Neutrophil (primary cell): ENCODE measurements around the gene FAIM2.

Experiments used
- H3K27ac ChIP-seq: fragments of 200-600 bp; sonication (generic); 2 replicates; pipeline ENCODE4 v1.5.1; 2016; ENCODE audit warnings: mild to moderate bottlenecking, moderate library complexity
- H3K27me3 ChIP-seq: fragments of 200-600 bp; sonication (generic); 2 replicates; pipeline ENCODE4 v1.6.0; 2016; ENCODE audit warnings: mild to moderate bottlenecking
- H3K36me3 ChIP-seq: fragments of 200-600 bp; sonication (generic); 2 replicates; pipeline ENCODE4 v1.5.1; 2017
- H3K4me1 ChIP-seq, 2 experiments: fragments of 200-600 bp in 1 of 2; sonication (generic) in 1 of 2; 1 replicate in 1 of 2; 2 replicates in 1 of 2; pipeline versions ENCODE4 v1.5.1 to v1.6.1; 2013 to 2016; ENCODE audit warnings: low read depth in 1 of 2, low read length in 1 of 2, mild to moderate bottlenecking in 1 of 2, moderate library complexity in 1 of 2; ENCODE audit not compliant: control insufficient read depth in 1 of 2, insufficient read depth in 1 of 2
- H3K4me3 ChIP-seq, 2 experiments: fragments of 200-600 bp in 1 of 2; sonication (generic) in 1 of 2; 1 replicate in 1 of 2; 2 replicates in 1 of 2; pipeline ENCODE4 v1.5.1; 2013 to 2016; ENCODE audit warnings: low read depth in 1 of 2, low read length in 1 of 2, mild to moderate bottlenecking in 1 of 2, moderate library complexity in 1 of 2
- H3K9me3 ChIP-seq: fragments of 200-600 bp; sonication (generic); 2 replicates; pipeline ENCODE4 v1.5.1; 2016
- TF ChIP-seq, protein P1 (sequence below): fragments of 200-600 bp; sonication (generic); IDR thresholded peaks from 2 replicates; pipeline ENCODE4 v1.5.1; 2016; ENCODE audit warnings: antibody characterized with exemption

Gene FAIM2

DNA sequence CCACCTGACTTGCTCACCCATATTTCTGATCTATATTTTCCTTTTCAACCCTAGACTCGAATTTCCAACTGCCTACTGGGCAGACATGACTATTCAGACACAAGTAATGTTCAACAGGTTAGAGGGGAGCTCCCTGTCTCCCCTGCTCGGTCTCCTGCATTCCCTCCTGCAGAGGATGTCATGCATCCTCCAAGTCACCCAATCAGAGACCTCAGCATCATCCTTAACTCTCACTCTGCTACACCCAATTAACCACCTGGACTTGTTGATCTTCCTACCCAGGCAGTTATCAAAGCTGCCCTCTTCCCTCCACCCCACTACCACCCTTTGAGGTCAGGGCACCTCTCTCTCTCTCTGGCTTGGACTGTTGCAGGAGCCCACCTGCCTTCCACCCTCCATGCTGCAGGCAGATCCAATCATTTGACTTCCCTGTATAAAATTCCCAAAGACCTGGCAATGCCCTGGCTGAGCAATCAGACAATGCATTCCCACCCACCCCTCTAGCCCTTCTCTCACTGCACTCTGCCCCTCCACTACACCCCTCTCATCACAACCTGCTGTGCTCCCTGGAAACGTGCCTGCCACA is 10.9 kb downstream of the FAIM2 start:
- TF ChIP-seq, protein P1, sequence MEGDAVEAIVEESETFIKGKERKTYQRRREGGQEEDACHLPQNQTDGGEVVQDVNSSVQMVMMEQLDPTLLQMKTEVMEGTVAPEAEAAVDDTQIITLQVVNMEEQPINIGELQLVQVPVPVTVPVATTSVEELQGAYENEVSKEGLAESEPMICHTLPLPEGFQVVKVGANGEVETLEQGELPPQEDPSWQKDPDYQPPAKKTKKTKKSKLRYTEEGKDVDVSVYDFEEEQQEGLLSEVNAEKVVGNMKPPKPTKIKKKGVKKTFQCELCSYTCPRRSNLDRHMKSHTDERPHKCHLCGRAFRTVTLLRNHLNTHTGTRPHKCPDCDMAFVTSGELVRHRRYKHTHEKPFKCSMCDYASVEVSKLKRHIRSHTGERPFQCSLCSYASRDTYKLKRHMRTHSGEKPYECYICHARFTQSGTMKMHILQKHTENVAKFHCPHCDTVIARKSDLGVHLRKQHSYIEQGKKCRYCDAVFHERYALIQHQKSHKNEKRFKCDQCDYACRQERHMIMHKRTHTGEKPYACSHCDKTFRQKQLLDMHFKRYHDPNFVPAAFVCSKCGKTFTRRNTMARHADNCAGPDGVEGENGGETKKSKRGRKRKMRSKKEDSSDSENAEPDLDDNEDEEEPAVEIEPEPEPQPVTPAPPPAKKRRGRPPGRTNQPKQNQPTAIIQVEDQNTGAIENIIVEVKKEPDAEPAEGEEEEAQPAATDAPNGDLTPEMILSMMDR: no peak
- H3K4me3 ChIP-seq: no peak overlapping the region
- no peak overlapping the region for H3K27ac ChIP-seq
- H3K27me3 ChIP-seq: peaks cover 21% of the 10 kb centered on the region
- no peaks in the 10 kb centered on the region for H3K4me1 ChIP-seq
- H3K36me3 ChIP-seq: no peaks in the 10 kb centered on the region
- no peaks in the 10 kb centered on the region for H3K9me3 ChIP-seq

DNA sequence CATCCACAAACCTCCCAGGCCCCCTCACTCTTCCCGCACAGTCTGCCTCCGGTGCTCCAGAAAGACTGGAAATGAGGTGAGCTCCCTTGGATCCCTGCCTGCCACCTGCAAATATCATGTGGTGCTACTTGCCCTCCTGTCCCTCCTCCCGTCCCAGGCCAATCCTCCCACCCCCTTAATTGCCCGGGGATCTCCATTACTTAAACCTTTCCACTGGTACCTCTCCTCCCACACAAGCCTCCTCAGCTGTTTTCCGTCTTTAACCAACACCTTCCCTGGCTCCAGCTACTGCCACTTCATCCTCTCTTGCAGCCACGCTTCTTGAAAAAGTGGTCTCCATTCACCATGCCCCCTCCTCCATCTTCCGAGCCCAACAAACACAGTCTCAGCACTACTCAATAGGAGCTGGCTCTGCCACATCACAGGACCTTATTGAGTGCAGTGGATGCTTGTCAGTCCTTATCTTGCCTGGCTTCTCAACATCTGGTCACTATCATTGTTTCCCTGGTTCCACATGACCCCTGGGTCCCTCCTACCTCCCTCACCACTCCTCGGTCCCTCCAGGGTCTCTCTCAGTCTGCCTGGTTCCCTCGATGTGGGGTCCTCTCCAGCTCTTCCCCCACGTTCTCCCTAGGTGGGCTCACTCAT is 11.5 kb downstream of the FAIM2 start:
- H3K27ac ChIP-seq: no peak overlapping the region
- H3K4me1 ChIP-seq: no peaks in the 10 kb centered on the region
- H3K27me3 ChIP-seq: peaks cover 21% of the 10 kb centered on the region
- H3K36me3 ChIP-seq: no peaks in the 10 kb centered on the region
- H3K4me3 ChIP-seq: no peak overlapping the region
- TF ChIP-seq, protein P1: no peak
- no peaks in the 10 kb centered on the region for H3K9me3 ChIP-seq

DNA sequence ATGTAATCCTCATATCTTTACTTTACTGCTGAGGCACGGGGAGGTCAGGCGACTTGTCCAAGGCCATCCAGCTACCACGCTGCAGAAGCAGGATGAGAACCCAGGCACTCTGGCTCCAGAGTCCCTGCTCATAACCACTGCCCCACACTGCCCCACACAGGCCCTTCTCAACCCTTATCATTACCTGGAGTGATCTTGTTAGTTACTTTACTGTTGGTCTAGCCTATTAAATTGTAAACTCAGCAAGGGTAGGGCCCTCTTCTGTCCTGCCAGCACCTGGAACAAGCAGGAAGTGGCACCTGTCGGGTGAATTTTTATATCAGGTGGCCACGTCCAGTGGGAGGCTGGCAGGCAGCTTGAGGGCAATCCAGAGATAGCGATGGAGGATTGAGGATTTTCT is 12.2 kb downstream of the FAIM2 start:
- Histone ChIP-seq H3K27me3 (peaks cover 25% of the 10 kb centered on the region), H3K4me1 (no peaks in the 10 kb centered on the region), H3K27ac (no peak overlapping the region), H3K36me3 (no peaks in the 10 kb centered on the region), H3K4me3 (no peak overlapping the region), H3K9me3 (no peaks in the 10 kb centered on the region)
- TF ChIP-seq, protein P1: no peak

DNA sequence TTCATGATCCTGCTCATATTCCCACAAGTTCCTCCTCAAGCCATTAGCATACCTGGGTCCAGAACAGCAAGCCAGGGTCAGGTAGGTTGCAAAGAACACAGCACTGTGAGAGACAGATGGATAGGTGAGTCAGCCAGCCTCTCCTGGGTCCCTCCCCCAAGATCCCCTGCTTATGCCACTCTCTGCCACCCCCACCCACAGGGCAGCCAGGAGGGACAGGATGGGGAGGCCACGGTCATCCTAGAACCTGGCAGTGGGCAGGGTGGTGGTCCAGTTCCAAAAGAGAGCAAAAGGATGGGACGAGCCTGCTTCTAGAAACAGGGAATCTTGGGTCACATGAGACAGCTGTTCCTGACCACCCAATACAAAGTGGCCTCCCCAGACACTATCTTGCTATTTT is 12.7 kb downstream of the FAIM2 start:
- no peak overlapping the region for H3K4me3 ChIP-seq
- TF ChIP-seq, protein P1: no peak
- no peaks in the 10 kb centered on the region for H3K4me1 ChIP-seq
- no peaks in the 10 kb centered on the region for H3K36me3 ChIP-seq
- no peaks in the 10 kb centered on the region for H3K9me3 ChIP-seq
- peaks cover 26% of the 10 kb centered on the region for H3K27me3 ChIP-seq
- H3K27ac ChIP-seq: no peak overlapping the region

DNA sequence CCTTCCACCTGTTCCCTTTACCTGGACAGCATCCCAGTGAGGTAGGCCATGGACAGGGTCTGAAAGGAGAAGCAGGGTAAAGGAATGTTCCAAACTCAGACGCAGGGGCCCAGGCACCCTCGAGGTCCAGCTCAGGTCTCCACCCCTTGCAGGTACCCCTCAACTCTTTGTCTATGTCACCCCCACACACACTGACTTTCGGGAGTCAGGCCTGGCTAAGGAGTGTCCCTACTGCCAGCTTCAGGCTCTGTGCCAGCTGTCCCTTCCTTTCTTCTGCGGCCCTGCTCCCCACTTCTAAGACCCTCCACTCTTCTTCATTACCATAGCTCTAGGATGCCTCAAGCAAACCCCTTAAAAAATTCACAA is 13.6 kb downstream of the FAIM2 start:
- Histone ChIP-seq H3K27ac (no peak overlapping the region), H3K27me3 (peaks cover 35% of the 10 kb centered on the region), H3K4me1 (no peaks in the 10 kb centered on the region), H3K36me3 (no peaks in the 10 kb centered on the region), H3K4me3 (no peak overlapping the region), H3K9me3 (no peaks in the 10 kb centered on the region)
- TF ChIP-seq, protein P1: no peak
